GM04503 (cell line): ENCODE measurements around the gene MLLT3.
"Not testable (repeated sequence)": the region's sequence is repeated elsewhere in the genome, so short reads cannot be mapped to it uniquely, and the experiment has no call there.

Experiments used
- DNase-seq: peaks from one replicate; pipeline ENCODE4 v3.0.0-alpha.2; 2012; ENCODE audit warnings: low read depth

MLLT3 gene

GRCh38 chr9:20622330-20623020 is at the start of gene MLLT3:
Gene MLLT3, minus strand, starts transcription at chr9:20622499.
- peak; percentile 60 for DNase-seq

- DNase-seq, result no peak
These were observed 49.3 kb upstream of the MLLT3 start for GRCh38 chr9:20671635-20672034.

- DNase-seq, result no peak
These were observed 48.1 kb upstream of the MLLT3 start for GRCh38 chr9:20670395-20670794.

- no peak for DNase-seq
These were observed 42.2 kb upstream of the MLLT3 start for GRCh38 chr9:20664501-20664900.

- DNase-seq, result no peak
These were observed 40.8 kb upstream of the MLLT3 start for GRCh38 chr9:20663133-20663532.

GRCh38 chr9:20662156-20662555 is 39.9 kb upstream of the MLLT3 start:
- no peak for DNase-seq

GRCh38 chr9:20659474-20659967 is 37.2 kb upstream of the MLLT3 start:
- DNase-seq, result no peak

GRCh38 chr9:20658677-20659473 is 36.6 kb upstream of the MLLT3 start:
- DNase-seq, result no peak

GRCh38 chr9:20658246-20658667 is 36.0 kb upstream of the MLLT3 start:
- not testable (repeated sequence) for DNase-seq

- DNase-seq, result no peak
These were observed 29.6 kb upstream of the MLLT3 start for GRCh38 chr9:20651939-20652338.

GRCh38 chr9:20650750-20651299 is 28.5 kb upstream of the MLLT3 start:
- no peak for DNase-seq

- DNase-seq, result no peak
These were observed 28.0 kb upstream of the MLLT3 start for GRCh38 chr9:20650313-20650712.

GRCh38 chr9:20649381-20649780 is 27.1 kb upstream of the MLLT3 start:
- DNase-seq, result no peak

GRCh38 chr9:20646656-20647055 is 24.4 kb upstream of the MLLT3 start:
- no peak for DNase-seq

GRCh38 chr9:20643660-20644059 is 21.4 kb upstream of the MLLT3 start:
- no peak for DNase-seq

GRCh38 chr9:20642045-20642444 is 19.7 kb upstream of the MLLT3 start:
- no peak for DNase-seq

- no peak for DNase-seq
These were observed 18.3 kb upstream of the MLLT3 start for GRCh38 chr9:20640331-20641187.

GRCh38 chr9:20636888-20637440 is 14.7 kb upstream of the MLLT3 start:
- DNase-seq, result no peak

GRCh38 chr9:20634895-20635294 is 12.6 kb upstream of the MLLT3 start:
- DNase-seq, result no peak

GRCh38 chr9:20632705-20633104 is 10.4 kb upstream of the MLLT3 start:
- no peak for DNase-seq

- DNase-seq, result no peak
These were observed 8.1 kb upstream of the MLLT3 start for GRCh38 chr9:20630241-20630943.
